Erythroblast (primary cell): ENCODE data around the gene LANCL2.

ENCODE experiments used
- GATA1 ChIP-seq: IDR thresholded peaks from 2 replicates; pipeline ENCODE4 v1.6.1; 2011; ENCODE audit warnings: low read depth, mild to moderate bottlenecking, control low read depth, low read length, moderate library complexity
- POLR2A ChIP-seq: IDR thresholded peaks from 2 replicates; pipeline ENCODE4 v1.6.1; 2011; ENCODE audit warnings: mild to moderate bottlenecking, low read length

- peak; percentile 93 for TF ChIP-seq POLR2A
- no peak for TF ChIP-seq GATA1
Measured at GRCh38 chr7:55365675-55366460, 731 bp downstream of the LANCL2 start.
